HG02884 (cell line): ENCODE data around the gene DLG2.

Experiments
- ATAC-seq: cut with Tn5 transposase; IDR thresholded peaks from one replicate; pipeline ENCODE4 v1.9.1; 2021; ENCODE audit warnings: mild to moderate bottlenecking, moderate library complexity; ENCODE audit not compliant: unreplicated experiment

Gene DLG2

DNA sequence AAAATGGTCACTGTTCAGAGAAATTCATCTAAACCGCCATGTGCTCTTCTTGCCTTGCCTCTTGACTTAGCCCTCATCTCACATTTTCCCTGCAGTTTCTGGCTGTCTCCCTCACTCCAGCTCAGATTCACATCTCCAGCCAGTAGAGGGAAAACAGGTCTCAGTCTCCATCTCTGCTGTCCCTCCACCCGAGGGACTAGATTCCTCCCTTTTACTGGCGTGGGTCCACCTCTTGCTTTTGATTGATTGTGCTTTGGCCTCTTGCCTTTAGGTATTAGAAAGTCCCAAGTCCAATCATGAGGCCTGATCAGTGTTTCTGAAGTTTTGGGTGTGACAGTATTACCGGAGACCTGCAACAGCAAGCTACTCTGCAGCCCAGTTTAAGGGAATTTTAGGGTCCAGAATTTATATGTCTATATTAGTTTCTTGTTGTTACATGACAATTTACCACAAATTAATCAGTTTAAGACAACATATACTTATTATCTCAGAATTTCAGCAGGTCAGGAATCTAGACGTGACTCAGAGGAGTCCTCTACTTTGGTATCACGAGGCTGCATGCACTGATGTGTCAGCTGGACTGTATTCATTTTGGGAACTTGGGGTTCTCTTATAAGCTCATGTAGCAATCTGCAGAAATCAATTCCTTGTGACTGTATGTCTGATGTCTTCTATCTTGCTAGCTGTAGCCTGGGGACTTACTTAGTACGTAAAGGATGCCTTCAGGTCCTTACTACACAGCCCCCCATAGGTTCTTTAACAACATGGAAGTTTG lies 1535.7 kb downstream of the DLG2 start:
- no peak for ATAC-seq

DNA sequence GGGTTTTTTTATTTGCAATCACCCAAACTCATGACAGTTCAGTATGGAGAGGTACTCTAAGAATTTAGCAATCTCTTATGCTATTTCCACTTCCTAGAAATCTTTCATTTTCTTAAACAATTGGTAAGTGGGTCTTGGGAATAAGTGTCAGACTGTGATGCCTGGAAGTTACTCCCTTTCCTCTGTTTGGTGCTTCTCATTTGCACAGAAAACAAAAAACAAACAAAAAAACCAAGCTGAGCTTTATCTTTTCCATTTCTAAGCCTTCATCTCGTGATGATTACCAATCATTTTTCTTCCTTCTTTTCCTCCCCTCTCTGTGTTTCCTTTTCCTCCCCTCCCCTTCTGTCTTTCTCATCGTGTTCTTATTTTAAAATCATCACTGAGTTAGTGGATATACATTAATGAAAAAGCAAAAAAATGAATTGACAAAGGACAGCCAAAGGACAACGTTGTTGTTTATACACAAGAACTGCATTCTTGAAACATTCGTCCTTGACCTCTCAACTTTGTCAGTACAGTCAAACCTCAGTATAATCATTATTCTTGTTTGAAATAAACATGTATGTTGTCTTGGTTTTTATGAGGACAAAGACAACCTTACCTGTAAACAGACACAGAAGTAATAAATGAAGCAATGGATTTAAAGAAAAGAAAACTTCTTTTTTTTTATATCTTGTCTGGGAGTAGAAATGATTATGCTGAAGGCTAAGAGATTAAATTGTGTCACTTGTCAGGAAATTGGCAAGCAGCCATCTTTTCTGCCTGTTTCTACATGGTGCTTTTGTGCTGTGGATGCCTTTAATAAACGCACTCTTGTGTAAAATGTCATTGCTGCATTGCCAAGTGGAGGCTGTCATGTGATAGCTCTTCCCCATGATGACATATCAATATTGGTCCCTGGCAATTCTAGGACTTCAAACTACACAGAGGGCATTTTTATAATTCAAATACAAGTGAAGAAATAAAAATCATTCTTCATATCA lies 1537.8 kb downstream of the DLG2 start:
- ATAC-seq = no peak

DNA sequence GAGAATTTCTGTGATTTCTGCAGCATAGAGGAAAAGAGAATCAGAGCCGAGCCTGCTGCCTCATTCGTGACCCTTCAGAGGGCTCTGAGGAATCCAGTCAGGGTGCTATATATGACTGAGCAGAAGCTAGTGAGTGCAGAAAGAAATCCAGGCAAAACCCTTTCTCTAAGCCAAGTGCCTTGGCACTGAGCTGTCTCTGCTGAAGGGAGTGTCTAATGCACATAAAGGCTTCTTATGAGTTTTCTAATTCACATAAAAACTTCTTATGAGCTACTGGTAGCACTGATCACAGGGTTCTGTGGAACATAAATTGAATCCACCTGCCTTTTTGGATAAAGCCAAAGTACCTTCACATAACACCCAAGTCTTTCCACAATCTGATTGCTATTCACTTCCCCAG lies 1555.3 kb downstream of the DLG2 start:
- no peak for ATAC-seq

DNA sequence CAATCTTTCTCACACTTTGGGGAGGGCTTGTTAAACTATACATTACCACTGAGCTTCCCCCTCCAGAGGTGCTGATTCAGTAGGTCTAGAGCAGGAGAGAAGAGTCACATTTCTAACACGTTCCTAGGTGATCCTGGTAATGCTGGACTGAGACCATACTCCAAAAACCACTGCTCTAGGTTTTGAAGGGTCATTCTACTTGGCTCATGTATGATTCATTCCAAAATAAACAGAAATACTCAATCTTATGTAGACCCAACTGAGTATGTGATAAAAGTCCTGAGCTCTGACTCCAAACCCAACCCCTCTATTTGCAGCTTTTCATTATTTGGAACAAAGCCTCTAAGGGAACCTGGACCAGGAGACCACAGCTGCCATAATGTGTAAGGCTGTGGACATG lies 1558.1 kb downstream of the DLG2 start:
- no peak for ATAC-seq

DNA sequence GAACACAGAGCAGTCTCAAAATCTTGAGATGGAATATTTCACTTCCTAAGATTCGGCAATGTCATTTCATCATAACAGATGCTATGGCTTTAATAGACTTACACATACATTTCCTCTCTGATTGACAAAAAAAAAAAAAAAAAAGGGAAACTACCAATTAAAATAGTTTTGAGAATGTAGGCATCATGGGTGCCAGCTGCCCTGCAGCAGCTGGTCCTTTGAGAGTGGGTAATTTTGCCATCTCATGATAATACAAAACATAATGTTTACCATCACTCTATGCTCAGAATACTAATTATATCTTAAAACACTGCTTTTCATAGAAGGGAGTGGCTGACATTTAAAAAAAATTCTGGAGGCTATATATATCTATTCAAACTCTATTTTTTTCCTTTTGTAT lies 1565.4 kb downstream of the DLG2 start:
- ATAC-seq = no peak

DNA sequence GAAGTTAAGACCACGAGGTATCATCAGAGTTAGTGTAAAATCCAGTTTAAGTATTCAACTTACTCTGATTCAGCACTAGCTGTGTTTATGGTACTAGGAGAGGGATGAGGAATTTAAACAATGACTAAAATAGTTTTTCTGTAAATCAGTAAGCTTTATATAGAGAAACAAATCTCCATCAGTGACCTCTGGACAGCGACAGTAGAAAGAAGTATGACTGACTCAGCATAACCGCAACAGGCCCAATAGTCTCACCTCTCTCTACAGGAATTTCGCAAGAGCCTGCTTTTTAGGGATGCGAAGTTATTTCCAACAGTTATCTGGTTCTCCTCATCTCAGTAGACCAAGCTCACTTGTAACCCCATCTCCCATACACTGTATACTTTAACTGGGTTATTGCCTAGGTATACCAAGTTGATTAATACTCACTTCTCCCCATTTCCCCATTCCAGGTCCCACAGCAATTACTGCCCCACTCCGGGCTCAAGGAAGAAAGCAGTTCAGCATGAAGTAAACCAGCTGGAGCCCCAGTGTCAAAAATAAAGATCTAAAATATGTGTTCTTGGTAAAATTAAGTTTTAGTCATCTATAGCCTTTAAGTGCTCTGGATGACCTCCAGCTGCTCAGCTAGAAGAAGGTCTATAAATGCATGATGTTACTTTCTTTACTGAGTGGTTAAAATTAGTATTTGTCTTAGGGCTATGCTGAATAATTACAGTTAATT lies 1570.3 kb downstream of the DLG2 start:
- ATAC-seq = no peak

DNA sequence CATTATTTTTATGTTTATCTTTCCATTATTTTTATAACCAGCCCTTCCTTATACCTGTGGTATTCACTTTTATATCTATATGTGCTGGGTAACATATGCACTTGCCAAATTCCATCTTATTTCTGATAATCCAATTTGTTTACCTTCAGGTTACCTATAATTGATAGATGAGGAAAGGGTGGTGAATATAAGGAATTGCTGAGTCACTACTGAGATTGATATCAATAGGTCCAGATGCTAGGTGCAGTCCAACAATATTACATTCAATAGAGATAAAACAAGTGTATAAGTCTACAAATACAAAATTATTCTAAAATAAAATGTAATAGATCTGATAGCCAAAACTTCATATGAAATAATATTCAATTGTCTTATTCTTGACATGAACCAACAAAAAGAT lies 1582.0 kb downstream of the DLG2 start:
- ATAC-seq = no peak

DNA sequence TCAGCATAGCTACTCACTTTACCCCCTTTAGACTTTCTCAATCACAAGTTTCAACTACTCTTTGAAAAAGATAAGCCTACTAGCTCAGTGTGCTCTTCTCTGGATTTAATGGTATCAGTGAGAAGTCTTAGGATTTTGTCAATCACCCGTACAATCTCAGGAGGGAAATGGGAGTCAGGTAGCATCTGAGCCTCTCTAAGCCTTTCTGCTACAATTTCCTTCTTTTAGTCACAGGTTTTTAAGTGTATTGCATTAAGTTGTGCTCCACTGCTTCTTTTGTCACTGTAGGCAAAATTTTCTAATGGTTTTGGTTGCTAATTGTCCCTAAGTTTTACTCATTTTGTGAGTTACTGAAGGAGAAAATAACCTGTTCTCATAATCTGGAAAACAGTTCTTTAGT lies 1582.4 kb downstream of the DLG2 start:
- ATAC-seq = no peak

DNA sequence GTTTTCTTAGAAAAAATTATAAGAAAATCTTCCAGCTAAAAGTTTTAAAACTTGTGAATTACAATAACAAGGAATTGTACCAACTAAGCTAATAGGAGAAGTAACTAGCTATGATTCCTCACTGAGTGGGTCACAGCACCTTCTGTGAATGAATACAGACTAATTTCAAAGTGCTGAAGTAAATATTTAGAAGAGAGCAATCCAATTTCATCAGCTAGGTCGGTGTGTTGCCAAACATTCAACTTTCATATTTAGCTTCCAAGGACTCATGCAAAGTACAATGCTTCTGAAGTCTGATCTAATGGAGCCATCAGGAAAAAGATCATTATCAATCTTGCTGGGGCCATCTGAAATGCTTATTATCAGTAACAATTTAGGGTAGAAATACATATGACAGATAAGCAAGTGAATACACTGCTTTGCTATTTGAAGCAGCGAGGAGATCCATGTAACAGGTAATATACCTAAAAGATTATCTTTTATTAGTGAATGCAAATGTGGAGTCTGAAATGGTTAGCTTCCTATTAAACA lies 1590.4 kb downstream of the DLG2 start:
- no peak for ATAC-seq

DNA sequence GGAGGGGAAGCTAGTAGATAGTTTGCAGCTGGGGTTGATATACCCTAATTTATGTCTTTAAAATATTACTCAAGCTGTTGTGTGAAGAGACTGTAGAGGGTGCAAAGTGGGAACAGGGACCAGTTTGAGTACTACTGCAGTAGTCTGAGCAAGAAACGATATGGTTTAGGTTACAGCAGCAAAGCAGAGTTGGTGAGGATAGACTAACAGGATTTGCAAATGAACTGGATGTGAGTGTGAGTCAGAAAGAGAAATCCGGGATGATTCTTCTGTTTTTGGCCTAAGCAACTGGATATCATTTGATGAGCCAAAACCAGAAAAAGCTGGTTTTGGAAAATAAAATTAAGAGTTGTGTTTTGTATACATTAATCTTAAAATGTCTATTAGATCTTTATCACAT lies 1591.5 kb downstream of the DLG2 start:
- ATAC-seq = no peak

DNA sequence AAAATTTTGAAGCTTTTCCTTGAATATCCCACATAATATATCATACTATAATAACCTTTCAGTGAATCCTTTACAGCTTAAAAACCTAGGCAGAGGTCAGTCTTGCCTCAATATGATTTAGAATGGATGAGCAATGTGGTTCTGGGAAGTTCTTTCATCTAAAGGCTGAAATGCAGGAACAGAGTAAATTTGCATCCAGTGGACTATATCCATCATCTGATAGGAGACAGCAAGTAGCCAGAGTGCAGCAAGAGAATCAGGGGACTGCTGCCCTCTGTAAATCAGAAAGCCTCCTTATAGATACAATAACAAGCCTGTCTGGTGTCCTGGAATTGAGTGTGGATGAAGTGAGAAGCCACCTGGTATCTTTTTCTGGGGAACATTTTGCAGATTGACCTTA lies 1592.7 kb downstream of the DLG2 start:
- no peak for ATAC-seq

DNA sequence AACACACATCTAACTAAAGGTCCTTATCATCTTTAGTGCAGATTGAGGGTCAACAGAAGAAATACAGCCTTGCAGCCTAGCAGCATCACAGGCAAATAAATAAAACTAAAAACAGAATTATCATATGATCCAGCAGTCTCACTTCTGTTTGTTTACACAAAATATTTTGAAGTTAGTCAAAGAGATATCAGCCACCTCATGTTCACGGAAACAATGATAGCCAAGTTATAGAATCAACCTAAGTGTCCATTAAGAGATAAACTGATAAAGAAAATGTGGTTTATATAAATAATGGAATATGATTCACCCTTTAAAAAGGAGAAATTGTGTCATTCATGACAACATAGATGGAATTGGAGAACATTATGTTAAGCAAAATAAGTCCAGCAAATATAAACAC lies 1602.9 kb downstream of the DLG2 start:
- ATAC-seq = no peak

DNA sequence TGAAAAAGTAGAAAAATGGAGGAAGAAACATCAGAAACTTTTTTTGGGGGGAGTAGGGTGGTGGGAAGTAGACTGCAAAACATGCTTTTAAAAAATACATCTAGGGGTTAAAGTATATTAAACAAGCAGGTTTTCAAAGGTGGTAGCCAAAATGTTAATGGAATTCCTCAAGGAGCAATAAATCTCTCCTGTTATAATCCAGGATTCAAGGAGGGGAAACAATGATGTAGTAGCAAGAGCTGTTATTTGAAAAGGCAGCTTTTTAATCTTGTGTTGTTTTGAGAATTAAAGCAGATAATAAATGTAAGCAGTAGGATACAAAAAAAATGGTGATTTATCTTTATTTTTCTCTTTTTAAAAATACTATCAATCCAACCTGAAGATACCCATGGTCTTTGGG lies 1604.4 kb downstream of the DLG2 start:
- ATAC-seq = no peak

DNA sequence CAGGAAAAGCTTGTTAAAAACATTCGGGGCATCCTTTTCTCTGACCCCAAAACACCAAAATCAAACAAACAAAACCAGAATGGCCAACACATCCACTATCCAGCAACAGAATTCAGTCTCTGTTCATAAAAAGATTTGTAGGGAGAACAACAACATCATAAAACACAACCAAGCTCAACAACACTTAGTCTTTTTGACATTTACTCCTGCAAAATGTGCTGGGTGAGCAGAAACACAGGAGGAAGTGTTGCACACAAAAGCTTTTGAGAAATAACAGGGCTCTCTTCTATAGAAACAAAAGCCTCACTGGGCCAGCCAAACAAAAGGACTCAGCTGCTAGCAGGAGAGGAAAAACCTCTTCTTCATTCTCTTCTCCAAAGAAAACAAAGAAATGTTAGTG lies 1604.9 kb downstream of the DLG2 start:
- ATAC-seq = no peak

DNA sequence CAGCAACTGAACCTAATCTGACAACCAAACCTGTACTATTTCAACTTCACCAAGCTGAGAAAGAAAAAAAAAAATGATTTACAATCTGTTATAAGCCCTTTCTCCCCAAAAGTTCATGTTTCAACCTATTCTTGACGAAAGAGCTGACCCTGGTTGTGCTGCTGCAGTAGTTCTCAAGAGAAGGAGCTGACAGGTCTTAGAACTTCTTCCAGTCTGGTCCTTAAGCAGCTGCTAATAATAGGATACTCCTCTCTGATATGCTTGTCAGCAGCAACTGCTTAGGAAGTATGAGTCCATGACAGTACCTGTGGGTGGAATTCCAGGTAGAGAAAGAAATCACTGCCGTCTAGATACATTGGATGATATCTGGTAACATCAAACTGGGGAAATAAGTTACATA lies 1605.9 kb downstream of the DLG2 start:
- no peak for ATAC-seq

DNA sequence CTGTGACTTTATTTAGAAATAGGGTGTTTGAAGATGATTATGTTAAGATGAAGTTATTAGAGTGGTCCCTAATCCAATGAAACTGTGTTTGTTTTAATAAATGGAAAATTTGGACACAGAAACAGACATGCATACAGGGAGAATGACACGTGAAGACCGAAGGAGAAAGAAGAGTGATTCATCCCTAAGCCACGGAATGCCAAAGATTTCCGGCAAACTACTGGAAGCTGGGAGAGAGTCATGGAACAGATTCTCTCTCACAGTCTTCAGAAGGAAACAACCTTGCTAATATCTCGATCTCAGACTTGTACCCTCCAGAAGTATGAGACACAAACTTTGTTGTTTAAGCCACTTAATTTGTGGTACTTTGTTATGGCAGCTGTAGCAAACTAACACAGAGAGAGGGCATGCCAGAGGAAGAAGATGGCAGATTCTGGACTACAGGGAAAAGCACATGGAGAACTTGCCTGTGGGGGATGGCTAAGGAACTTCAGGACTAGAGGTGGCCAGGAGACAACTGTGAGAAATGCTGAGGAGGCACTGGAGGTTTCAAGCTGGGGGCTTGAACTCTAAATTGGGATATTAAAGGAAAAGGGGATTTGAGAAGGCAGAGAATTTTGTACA lies 1607.5 kb downstream of the DLG2 start:
- no peak for ATAC-seq

DNA sequence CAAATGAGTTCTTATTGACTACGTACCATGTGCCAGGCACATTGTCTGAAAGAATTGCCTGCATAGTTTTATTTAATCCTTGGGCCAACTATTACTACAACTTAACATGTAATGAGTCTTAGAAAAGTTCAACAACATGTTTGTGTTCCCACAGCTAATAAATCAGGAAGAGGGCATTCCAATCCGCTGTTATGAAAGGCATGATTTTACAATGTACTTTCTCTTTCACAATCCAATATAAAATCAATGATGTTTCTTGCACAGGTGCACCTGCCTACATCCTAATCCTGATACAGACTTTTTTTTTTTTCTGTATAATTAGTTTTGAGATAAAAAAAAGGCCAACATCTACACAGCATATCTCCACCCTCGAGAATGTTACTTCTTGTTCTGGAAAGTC lies 1612.6 kb downstream of the DLG2 start:
- no peak for ATAC-seq

DNA sequence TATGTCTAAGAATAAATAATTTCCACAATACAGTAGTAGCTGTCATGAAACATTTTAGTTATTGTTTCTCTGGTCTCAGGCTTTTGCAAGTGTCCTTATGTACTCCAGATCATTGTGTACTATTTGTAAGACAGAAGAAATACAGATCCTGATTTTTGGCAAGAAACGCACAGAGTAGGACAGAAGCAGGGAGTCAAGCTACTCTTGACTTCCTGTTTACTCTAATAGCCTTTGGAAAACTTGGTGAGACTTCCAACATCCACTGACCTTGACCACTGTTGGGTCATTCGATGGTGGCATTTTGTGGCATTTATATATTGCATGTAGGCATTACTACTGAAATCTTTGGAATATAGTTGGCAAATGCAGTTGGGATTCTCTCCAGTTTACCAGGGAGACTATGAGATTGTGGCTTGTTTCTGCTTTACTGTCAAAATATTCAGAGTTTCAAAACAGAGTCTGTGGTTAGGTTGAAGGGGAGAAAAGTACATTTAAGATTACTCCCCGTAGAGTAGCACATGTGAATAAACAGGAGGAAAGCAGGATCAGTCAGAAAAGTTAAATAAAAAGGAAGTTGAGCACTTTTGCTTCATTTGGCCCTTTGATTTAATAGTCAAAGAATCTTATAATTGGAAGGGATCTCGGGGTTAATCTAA lies 1614.8 kb downstream of the DLG2 start:
- no peak for ATAC-seq

DNA sequence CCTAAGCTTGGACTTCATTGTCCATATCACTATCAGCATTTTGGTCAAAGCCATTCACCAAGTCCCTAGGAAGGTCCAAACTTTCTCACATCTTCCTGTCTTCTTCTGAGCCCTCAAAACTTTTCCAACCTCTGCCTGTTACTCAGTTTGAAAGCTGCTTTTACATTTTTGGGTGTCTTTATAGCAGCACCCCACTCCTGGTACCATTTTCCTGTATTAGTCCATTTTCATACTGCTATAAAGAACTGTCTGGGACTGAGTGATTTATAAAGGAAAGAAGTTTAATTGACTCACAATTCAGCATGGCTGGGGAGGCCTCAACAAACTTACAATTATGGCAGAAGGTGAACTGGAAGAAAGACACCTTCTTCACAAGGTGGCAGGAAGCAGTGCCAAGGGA lies 1624.0 kb downstream of the DLG2 start:
- ATAC-seq = no peak

DNA sequence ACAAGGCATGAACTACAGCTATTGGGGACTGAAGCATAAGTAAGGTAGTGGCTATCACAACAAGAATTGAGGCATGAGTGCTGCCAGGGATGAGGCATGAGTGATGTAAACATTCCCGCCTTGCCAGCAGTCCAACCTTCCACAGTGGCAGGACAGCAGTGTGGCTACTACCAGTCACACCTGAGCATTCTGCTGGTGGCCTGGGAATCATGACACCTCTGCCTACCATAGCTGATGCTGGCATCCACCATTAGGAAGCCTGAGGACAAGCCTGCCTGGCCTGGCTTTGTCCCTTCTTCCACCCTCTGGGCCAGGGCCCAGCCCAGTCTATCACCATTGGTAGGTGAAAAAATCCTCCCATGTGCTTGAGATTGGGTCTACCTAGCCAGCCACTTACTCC lies 1628.2 kb downstream of the DLG2 start:
- no peak for ATAC-seq
